NCI-H82 treated with DMSO at 0.1 percent for 48 hours (cell line): ENCODE results near the gene HSPB7.
"Not testable (repeated sequence)": the region's sequence is repeated elsewhere in the genome, so short reads cannot be mapped to it uniquely, and the experiment has no call there.

ENCODE experiments used
- DNase-seq: peaks from one replicate; lab custom pipeline; 2025; ENCODE audit not compliant: unreplicated experiment; lab: John Stamatoyannopoulos, UW

HSPB7 gene

GRCh38 chr1:16017461-16018303 is at the start of gene HSPB7:
HSPB7 (minus strand) TSS chr1:16018043; CDS start chr1:16017963, 80 bp downstream.
- DNase-seq = no peak

GRCh38 chr1:16067127-16067768 is 49.4 kb upstream of the HSPB7 start:
- DNase-seq = no peak

GRCh38 chr1:16066245-16066644 is 48.4 kb upstream of the HSPB7 start:
- DNase-seq = no peak

GRCh38 chr1:16065269-16065576 is 47.4 kb upstream of the HSPB7 start:
- DNase-seq = no peak

- no peak for DNase-seq
Measured at GRCh38 chr1:16064536-16065268, 46.9 kb upstream of the HSPB7 start.

GRCh38 chr1:16063921-16064320 is 46.1 kb upstream of the HSPB7 start:
- no peak for DNase-seq

GRCh38 chr1:16063226-16063829 is 45.5 kb upstream of the HSPB7 start:
- no peak for DNase-seq

- DNase-seq = not testable (repeated sequence)
Measured at GRCh38 chr1:16062687-16063075, 44.8 kb upstream of the HSPB7 start.

- DNase-seq = not testable (repeated sequence)
Measured at GRCh38 chr1:16061989-16062686, 44.3 kb upstream of the HSPB7 start.

GRCh38 chr1:16061266-16061665 is 43.4 kb upstream of the HSPB7 start:
- no peak for DNase-seq

GRCh38 chr1:16058394-16059120 is 40.7 kb upstream of the HSPB7 start:
- DNase-seq = not testable (repeated sequence)

- DNase-seq = not testable (repeated sequence)
Measured at GRCh38 chr1:16057314-16057915, 39.6 kb upstream of the HSPB7 start.

- DNase-seq = not testable (repeated sequence)
Measured at GRCh38 chr1:16056521-16056912, 38.7 kb upstream of the HSPB7 start.

GRCh38 chr1:16055613-16056520 is 38.0 kb upstream of the HSPB7 start:
- peak; percentile 67 for DNase-seq

GRCh38 chr1:16054598-16055540 is 37.0 kb upstream of the HSPB7 start:
- no peak for DNase-seq

- DNase-seq = no peak
Measured at GRCh38 chr1:16053781-16054502, 36.1 kb upstream of the HSPB7 start.

GRCh38 chr1:16051949-16052348 is 34.1 kb upstream of the HSPB7 start:
- DNase-seq = not testable (repeated sequence)
